Fibroblast of peridontal ligament (primary cell): ENCODE results near the gene C10orf120.
A peak's percentile ranks its signal among the peaks of the same experiment; 100 is the strongest.

Experiments used
- DNase-seq: peaks from one replicate; pipeline ENCODE4 v3.0.0-alpha.2; 2010; ENCODE audit errors: extremely low read depth

The C10orf120 gene

GRCh38 chr10:122703483-122704448 lies 4.1 kb upstream of the C10orf120 start:
- DNase-seq: peak; percentile 44

GRCh38 chr10:122702275-122702674 lies 2.6 kb upstream of the C10orf120 start:
- no peak for DNase-seq

- no peak for DNase-seq
Measured at GRCh38 chr10:122701652-122702051, 2.0 kb upstream of the C10orf120 start.

- no peak for DNase-seq
Measured at GRCh38 chr10:122696687-122697086, 3.0 kb downstream of the C10orf120 start.

- DNase-seq: no peak
Measured at GRCh38 chr10:122692744-122693143, 6.9 kb downstream of the C10orf120 start.

GRCh38 chr10:122689146-122689820 lies 10.4 kb downstream of the C10orf120 start:
- DNase-seq: no peak

GRCh38 chr10:122688293-122688989 lies 11.2 kb downstream of the C10orf120 start:
- no peak for DNase-seq

- DNase-seq: no peak
Measured at GRCh38 chr10:122682522-122682921, 17.1 kb downstream of the C10orf120 start.

GRCh38 chr10:122678266-122678665 lies 21.4 kb downstream of the C10orf120 start:
- DNase-seq: no peak

GRCh38 chr10:122675278-122675677 lies 24.4 kb downstream of the C10orf120 start:
- no peak for DNase-seq

- no peak for DNase-seq
Measured at GRCh38 chr10:122674781-122675180, 24.9 kb downstream of the C10orf120 start.

- no peak for DNase-seq
Measured at GRCh38 chr10:122673731-122674130, 25.9 kb downstream of the C10orf120 start.

GRCh38 chr10:122673269-122673668 lies 26.4 kb downstream of the C10orf120 start:
- DNase-seq: no peak

- DNase-seq: no peak
Measured at GRCh38 chr10:122672655-122673054, 27.0 kb downstream of the C10orf120 start.

- DNase-seq: no peak
Measured at GRCh38 chr10:122671355-122671754, 28.3 kb downstream of the C10orf120 start.

GRCh38 chr10:122669842-122670241 lies 29.8 kb downstream of the C10orf120 start:
- DNase-seq: no peak

- no peak for DNase-seq
Measured at GRCh38 chr10:122669045-122669444, 30.6 kb downstream of the C10orf120 start.

- no peak for DNase-seq
Measured at GRCh38 chr10:122665946-122666345, 33.7 kb downstream of the C10orf120 start.

GRCh38 chr10:122665329-122665860 lies 34.3 kb downstream of the C10orf120 start:
- no peak for DNase-seq

GRCh38 chr10:122664501-122664900 lies 35.1 kb downstream of the C10orf120 start:
- no peak for DNase-seq

- DNase-seq: no peak
Measured at GRCh38 chr10:122663516-122664130, 36.0 kb downstream of the C10orf120 start.

- no peak for DNase-seq
Measured at GRCh38 chr10:122662231-122662630, 37.4 kb downstream of the C10orf120 start.
